H9 (cell line): ENCODE results near the gene PISD. TPM values are rescaled to one million over a fixed set of nuclear protein-coding genes. Genes with fewer than 3 reads are reported as not detected.

ENCODE experiments used
- DNase-seq: peaks from one replicate; pipeline ENCODE4 v3.0.0-alpha.2; 2017
- H2AFZ ChIP-seq: one replicate; pipeline ENCODE4 v1.6.1; 2013; ENCODE audit warnings: mild to moderate bottlenecking, low read length, control low read depth, moderate library complexity
- H2AK5ac ChIP-seq: 2 replicates; pipeline ENCODE4 v1.6.1; 2013; ENCODE audit warnings: low read length, control low read depth, mixed read lengths; ENCODE audit not compliant: insufficient read length
- H2BK120ac ChIP-seq: one replicate; pipeline ENCODE4 v1.6.1; 2013; ENCODE audit warnings: low read depth, mild to moderate bottlenecking, low read length, control low read depth, inconsistent platforms; ENCODE audit not compliant: poor library complexity, severe bottlenecking
- H2BK12ac ChIP-seq: 2 replicates; pipeline ENCODE4 v1.6.1; 2013; ENCODE audit warnings: low read length, control low read depth, mixed read lengths, low read depth; ENCODE audit not compliant: insufficient read length
- H2BK15ac ChIP-seq: 2 replicates; pipeline ENCODE4 v1.6.1; 2013; ENCODE audit warnings: low read depth, low read length, control low read depth
- H2BK20ac ChIP-seq: one replicate; pipeline ENCODE4 v1.6.1; 2013; ENCODE audit warnings: low read depth, mild to moderate bottlenecking, low read length, control low read depth, inconsistent platforms; ENCODE audit not compliant: poor library complexity, severe bottlenecking
- H2BK5ac ChIP-seq: 2 replicates; pipeline ENCODE4 v1.6.1; 2013; ENCODE audit warnings: low read length, control low read depth, mixed read lengths; ENCODE audit not compliant: insufficient read length
- H3K14ac ChIP-seq: 2 replicates; pipeline ENCODE4 v1.6.1; 2013; ENCODE audit warnings: low read length, control low read depth; ENCODE audit not compliant: insufficient read depth
- H3K18ac ChIP-seq: 2 replicates; pipeline ENCODE4 v1.6.1; 2013; ENCODE audit warnings: low read depth, mild to moderate bottlenecking, mixed read lengths, low read length, control low read depth; ENCODE audit not compliant: insufficient read length
- H3K23ac ChIP-seq: 2 replicates; pipeline ENCODE4 v1.6.1; 2013; ENCODE audit warnings: low read length, control low read depth, mixed read lengths, low read depth; ENCODE audit not compliant: insufficient read length
- H3K23me2 ChIP-seq: 2 replicates; pipeline ENCODE4 v1.6.1; 2013; ENCODE audit warnings: low read depth, mild to moderate bottlenecking, mixed read lengths, low read length, control low read depth; ENCODE audit not compliant: insufficient read length, poor library complexity, severe bottlenecking
- H3K27ac ChIP-seq: 2 replicates; pipeline ENCODE4 v1.5.1; 2013; ENCODE audit warnings: low read length, control low read depth, mixed read lengths, low read depth; ENCODE audit not compliant: insufficient read length
- H3K27me3 ChIP-seq: 2 replicates; pipeline ENCODE4 v1.6.1; 2013; ENCODE audit warnings: low read length, control low read depth, inconsistent platforms; ENCODE audit not compliant: insufficient read depth
- H3K4ac ChIP-seq: 2 replicates; pipeline ENCODE4 v1.6.1; 2013; ENCODE audit warnings: low read depth, mild to moderate bottlenecking, control low read depth, inconsistent platforms, low read length, moderate library complexity
- H3K4me1 ChIP-seq: 2 replicates; pipeline ENCODE4 v1.6.1; 2013; ENCODE audit warnings: low read length, control low read depth, inconsistent platforms; ENCODE audit not compliant: insufficient read depth
- H3K4me2 ChIP-seq: 2 replicates; pipeline ENCODE4 v1.6.1; 2013; ENCODE audit warnings: low read length, control low read depth, mixed read lengths; ENCODE audit not compliant: insufficient read length, insufficient read depth
- H3K56ac ChIP-seq: 2 replicates; pipeline ENCODE4 v1.6.1; 2013; ENCODE audit warnings: low read depth, mild to moderate bottlenecking, mixed read lengths, low read length, control low read depth; ENCODE audit not compliant: insufficient read length
- H3K79me1 ChIP-seq: 2 replicates; pipeline ENCODE4 v1.6.1; 2013; ENCODE audit warnings: low read depth, mild to moderate bottlenecking, moderate library complexity, low read length, control low read depth, inconsistent platforms; ENCODE audit not compliant: insufficient read depth, poor library complexity, severe bottlenecking
- H3K79me2 ChIP-seq: 2 replicates; pipeline ENCODE4 v1.6.1; 2013; ENCODE audit warnings: low read length, control low read depth, inconsistent platforms; ENCODE audit not compliant: insufficient read depth
- H3K9ac ChIP-seq: 2 replicates; pipeline ENCODE4 v1.6.1; 2013; ENCODE audit warnings: low read length, control low read depth, mixed read lengths; ENCODE audit not compliant: insufficient read length; ENCODE audit errors: extremely low read depth
- H3K9me3 ChIP-seq: one replicate; pipeline ENCODE4 v1.6.1; 2013; ENCODE audit warnings: low read depth, low read length, inconsistent platforms; ENCODE audit not compliant: control insufficient read depth
- H3T11ph ChIP-seq: one replicate; pipeline ENCODE4 v1.6.1; 2013; ENCODE audit warnings: mild to moderate bottlenecking, low read length, control low read depth, inconsistent platforms
- H4K20me1 ChIP-seq: one replicate; pipeline ENCODE4 v1.6.1; 2013; ENCODE audit not compliant: control insufficient read depth, insufficient read length, insufficient read depth
- H4K5ac ChIP-seq: 2 replicates; pipeline ENCODE4 v1.6.1; 2013; ENCODE audit warnings: low read depth, mild to moderate bottlenecking, mixed read lengths, low read length, control low read depth; ENCODE audit not compliant: insufficient read length
- H4K8ac ChIP-seq: replicated peaks from 2 replicates; pipeline ENCODE4 v1.6.1; 2013; ENCODE audit warnings: low read length, control low read depth, mixed read lengths, low read depth; ENCODE audit not compliant: insufficient read length
- H4K91ac ChIP-seq: 2 replicates; pipeline ENCODE4 v1.6.1; 2013; ENCODE audit warnings: low read depth, mild to moderate bottlenecking, moderate library complexity, mixed read lengths, low read length, control low read depth; ENCODE audit not compliant: insufficient read length
- H3K27ac Mint-ChIP-seq, 3 experiments: 2 replicates in 2 of 3; 3 replicates in 1 of 3; pipeline ENCODE4 v1.8.0; 2020 to 2021; ENCODE audit warnings: mixed read lengths in 3 of 3, mild to moderate bottlenecking in 1 of 3, moderate library complexity in 1 of 3
- H3K27me3 Mint-ChIP-seq: 2 replicates; pipeline ENCODE4 v1.8.0; 2021; ENCODE audit warnings: low read depth, mild to moderate bottlenecking, moderate library complexity, mixed read lengths
- H3K36me3 Mint-ChIP-seq, 3 experiments: 2 replicates in 2 of 3; 3 replicates in 1 of 3; pipeline ENCODE4 v1.8.0; 2020 to 2021; ENCODE audit warnings: low read depth in 3 of 3, mixed read lengths in 3 of 3; ENCODE audit not compliant: insufficient read depth in 1 of 3
- H3K4me1 Mint-ChIP-seq, 2 experiments: 2 replicates each; pipeline ENCODE4 v1.8.0; 2020; ENCODE audit warnings: mixed read lengths in 2 of 2
- H3K4me3 Mint-ChIP-seq, 2 experiments: 2 replicates in 1 of 2; 3 replicates in 1 of 2; pipeline ENCODE4 v1.8.0; 2020 to 2021; ENCODE audit warnings: mild to moderate bottlenecking in 2 of 2, mixed read lengths in 2 of 2, moderate library complexity in 1 of 2
- H3K9me3 Mint-ChIP-seq, 2 experiments: 2 replicates in 1 of 2; 3 replicates in 1 of 2; pipeline ENCODE4 v1.8.0; 2020; ENCODE audit warnings: mild to moderate bottlenecking in 2 of 2, mixed read lengths in 2 of 2, moderate library complexity in 1 of 2
- CTCF ChIP-seq: fragments of 200-600 bp; sonication (generic); conservative IDR thresholded peaks from 3 replicates; pipeline ENCODE4 v1.8.0; 2021; ENCODE audit warnings: antibody characterized with exemption, mild to moderate bottlenecking
- WGBS: extraction: QIAGEN DNeasy Blood & Tissue Kit; methylation state at CpG from one replicate; pipeline ENCODE4 v1.1.7; 2013; ENCODE audit warnings: missing lambda C conversion rate, low lambda C conversion rate, mixed read lengths; ENCODE audit not compliant: insufficient read length; ENCODE audit errors: extremely low coverage; 5-methylcytosine and 5-hydroxymethylcytosine counted together
- total RNA-seq: library from RNA; stranded (reverse); gene quantifications from 2 replicates; pipeline ENCODE4 v1.2.1, GENCODE V29; 2021

PISD gene
- total RNA-seq, 1 experiment from 2014 or later = 62.0 TPM

- H3K4me2 ChIP-seq = peak overlapping the region; percentile 65
- H3K23me2 ChIP-seq = peaks cover 7% of the 10 kb centered on the region
- peak overlapping the region in 1 of 3 experiments; percentile 91; a peak in 2 of 7 replicates for H3K27ac Mint-ChIP-seq
- H4K91ac ChIP-seq = no peak overlapping the region
- no peak overlapping the region for H3K4ac ChIP-seq
- no peak overlapping the region for H2AK5ac ChIP-seq
- no peak overlapping the region for H3K14ac ChIP-seq
- no peak for TF ChIP-seq CTCF
- H3T11ph ChIP-seq = no peak overlapping the region
- peak overlapping the region; percentile 83 to 88 for H3K4me3 Mint-ChIP-seq
- H2BK20ac ChIP-seq = no peak overlapping the region
- no peaks in the 10 kb centered on the region for H3K27me3 ChIP-seq
- no peak overlapping the region for H3K56ac ChIP-seq
- H3K9me3 ChIP-seq = no peaks in the 10 kb centered on the region
- H4K5ac ChIP-seq = no peak overlapping the region
- H3K23ac ChIP-seq = no peak overlapping the region
- no peak overlapping the region for H2AFZ ChIP-seq
- H2BK12ac ChIP-seq = no peak overlapping the region
- H3K79me2 ChIP-seq = peaks cover 9% of the 10 kb centered on the region; the same call in 1 of the 2 replicates
- no CpG with 5 or more reads among the region's 9 CpGs for WGBS
- H3K4me1 Mint-ChIP-seq = peaks cover 20 to 21% of the 10 kb centered on the region in 2 experiments
- H2BK15ac ChIP-seq = no peak overlapping the region
- H3K9me3 Mint-ChIP-seq = no peaks in the 10 kb centered on the region; a peak in 1 of 5 replicates
- H4K8ac ChIP-seq = no peak overlapping the region
- no peaks in the 10 kb centered on the region for H3K27me3 Mint-ChIP-seq
- DNase-seq = no peak
- H2BK120ac ChIP-seq = no peak overlapping the region
- no peak overlapping the region for H3K27ac ChIP-seq
- no peak overlapping the region for H3K9ac ChIP-seq
- no peaks in the 10 kb centered on the region for H3K4me1 ChIP-seq
- peaks cover 2% of the 10 kb centered on the region for H3K79me1 ChIP-seq
- H4K20me1 ChIP-seq = peaks cover 6% of the 10 kb centered on the region
- H3K18ac ChIP-seq = no peak overlapping the region
- peaks cover 0 to 6% (median 0%) of the 10 kb centered on the region in 3 experiments; a peak in 1 of 7 replicates for H3K36me3 Mint-ChIP-seq
- no peak overlapping the region for H2BK5ac ChIP-seq
These were observed 30.6 kb downstream of the PISD start for GRCh38 chr22:31631436-31631835.
